ENCODE measurements around the gene CIRBP. TPM values are rescaled to one million over a fixed set of nuclear protein-coding genes. Genes with fewer than 3 reads are reported as not detected.

The CIRBP gene
- total RNA-seq, 1 donor from 2014 or later = 192 TPM

DNA sequence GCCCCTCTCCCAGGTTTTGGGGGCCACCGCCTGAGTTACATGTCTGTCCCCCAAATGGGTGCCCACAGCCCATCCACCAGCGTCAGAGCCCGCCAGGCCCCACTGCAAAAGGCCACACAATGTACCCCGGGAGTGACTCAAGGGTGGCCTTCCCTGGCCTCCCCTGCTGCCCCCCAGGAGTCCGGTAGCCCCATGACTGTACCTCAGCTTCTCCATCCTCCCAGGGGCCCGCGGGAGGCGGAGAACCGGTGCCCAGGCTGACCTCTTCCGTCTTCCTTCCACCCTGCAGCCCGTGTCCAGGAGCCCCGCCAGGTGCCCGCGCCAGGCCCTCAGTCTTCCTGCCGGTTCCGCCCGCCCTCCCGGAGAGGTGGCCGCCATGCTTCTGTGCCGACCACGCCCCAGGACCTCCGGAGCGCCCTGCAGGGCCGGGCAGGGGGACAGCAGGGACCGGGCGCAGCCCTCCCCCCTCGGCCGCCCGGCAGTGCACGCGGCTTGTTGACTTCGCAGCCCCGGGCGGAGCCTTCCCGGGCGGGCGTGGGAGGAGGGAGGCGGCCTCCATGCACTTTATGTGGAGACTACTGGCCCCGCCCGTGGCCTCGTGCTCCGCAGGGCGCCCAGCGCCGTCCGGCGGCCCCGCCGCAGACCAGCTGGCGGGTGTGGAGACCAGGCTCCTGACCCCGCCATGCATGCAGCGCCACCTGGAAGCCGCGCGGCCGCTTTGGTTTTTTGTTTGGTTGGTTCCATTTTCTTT, 41.7 kb upstream of the CIRBP start:
- no peaks in the 10 kb centered on the region for H3K27me3 ChIP-seq
- H3K9me3 ChIP-seq = no peaks in the 10 kb centered on the region
- no peak for DNase-seq (ENCODE audit: extremely low spot score in 2 of 2)
- peaks cover 9% of the 10 kb centered on the region for H3K4me1 ChIP-seq
- TF ChIP-seq CTCF (IDR thresholded peaks at IDR 0.05) (no peak), POLR2A (IDR thresholded peaks at IDR 0.05) (no peak), POLR2AphosphoS5 (IDR thresholded peaks at IDR 0.05; ENCODE audit: insufficient read depth in 1 of 2, low read depth in 1 of 2) (no peak)
- peaks cover 0 to 34% of the 10 kb centered on the region in 2 donors for H3K36me3 ChIP-seq
- intact Hi-C loops (cut with DNase I) = no loop called here
- no peak overlapping the region for H3K27ac ChIP-seq
- no peak overlapping the region for H3K4me3 ChIP-seq

DNA sequence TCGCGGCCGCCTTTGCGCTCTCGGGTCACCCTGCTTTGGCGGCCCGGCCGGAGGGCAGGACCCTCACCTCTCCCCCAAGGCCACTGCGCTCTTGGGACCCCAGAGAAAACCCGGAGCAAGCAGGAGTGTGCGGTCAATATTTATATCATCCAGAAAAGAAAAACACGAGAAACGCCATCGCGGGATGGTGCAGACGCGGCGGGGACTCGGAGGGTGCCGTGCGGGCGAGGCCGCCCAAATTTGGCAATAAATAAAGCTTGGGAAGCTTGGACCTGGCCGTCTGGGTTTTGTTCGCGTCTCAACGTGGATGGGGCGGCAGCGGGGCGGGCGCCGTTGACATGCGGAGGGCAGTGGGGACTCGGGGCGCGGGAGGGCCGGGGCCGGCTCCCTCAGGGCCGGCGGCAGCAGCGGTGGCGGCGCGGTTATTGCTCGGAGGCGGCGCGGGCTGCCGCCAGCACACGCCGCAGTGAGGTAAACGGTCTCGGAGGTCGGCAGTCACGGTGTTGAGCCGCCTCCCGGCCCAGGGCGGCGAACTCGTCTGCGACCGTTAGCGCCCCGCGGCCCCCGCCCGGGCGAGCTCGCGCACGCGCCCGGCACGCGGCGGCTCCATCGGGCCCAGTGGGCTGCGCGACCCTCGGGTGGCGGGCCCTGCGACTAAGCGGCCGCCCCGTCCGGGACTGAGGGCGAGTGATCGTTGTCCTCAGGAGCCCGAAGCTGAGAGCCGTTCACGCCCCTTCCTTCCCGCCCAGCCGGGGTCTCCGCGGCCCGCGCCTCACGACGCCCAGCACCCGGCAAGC, 40.8 kb upstream of the CIRBP start:
- intact Hi-C loops (cut with DNase I) = no loop called here
- no peak for DNase-seq (ENCODE audit: extremely low spot score in 2 of 2)
- Histone ChIP-seq H3K27ac (no peak overlapping the region), H3K9me3 (no peaks in the 10 kb centered on the region), H3K4me1 (peaks cover 18% of the 10 kb centered on the region), H3K4me3 (no peak overlapping the region), H3K27me3 (no peaks in the 10 kb centered on the region), H3K36me3 (peaks cover 0 to 25% of the 10 kb centered on the region in 2 donors)
- no peak for TF ChIP-seq POLR2AphosphoS5 (IDR thresholded peaks at IDR 0.05; ENCODE audit: insufficient read depth in 1 of 2, low read depth in 1 of 2)
- no peak for TF ChIP-seq POLR2A (IDR thresholded peaks at IDR 0.05)
- no peak for TF ChIP-seq CTCF (IDR thresholded peaks at IDR 0.05)

DNA sequence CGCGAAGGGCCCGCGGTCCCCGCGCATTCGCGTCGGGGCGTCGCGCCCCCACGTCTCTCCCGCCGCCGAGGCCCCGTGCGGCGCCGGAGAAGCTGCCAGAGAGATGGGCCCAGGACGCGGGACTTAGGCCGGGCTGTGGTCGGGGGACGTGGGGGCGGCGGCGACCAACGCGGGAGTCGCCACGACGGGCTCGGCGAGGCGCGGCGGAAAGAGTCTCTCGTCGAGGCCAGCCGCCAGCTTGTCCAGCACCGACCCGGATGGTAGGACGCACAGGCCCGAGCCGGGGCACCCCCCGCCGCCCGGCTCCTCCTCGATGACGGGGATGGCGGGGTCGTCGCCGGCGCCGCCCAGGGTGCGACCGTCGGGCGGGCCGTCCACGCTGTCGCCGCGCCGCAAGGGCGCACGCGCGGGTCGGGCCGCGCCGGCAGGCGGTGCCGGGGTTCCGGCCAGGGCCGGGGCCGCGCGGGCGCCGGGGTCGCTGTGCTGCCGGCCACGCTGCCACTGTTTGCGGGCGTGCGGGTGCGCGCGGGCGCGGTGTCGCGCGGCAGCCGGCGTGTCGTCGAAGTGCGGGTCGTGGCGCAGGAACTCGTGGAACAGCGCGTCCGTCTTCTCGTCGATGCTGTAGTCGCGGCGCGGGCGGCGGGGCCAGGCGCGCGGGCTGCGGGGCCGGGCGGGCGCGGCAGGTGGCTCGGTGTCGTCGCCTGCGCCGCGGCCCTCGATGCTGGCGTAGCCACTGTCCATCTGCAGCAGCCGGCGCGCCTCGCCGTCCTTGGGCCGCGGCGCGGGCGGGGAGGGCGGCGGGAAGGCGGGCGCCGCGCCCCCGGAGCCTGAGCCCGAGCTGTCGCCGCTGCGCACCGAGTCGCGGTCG, 39.8 kb upstream of the CIRBP start:
- intact Hi-C loops (cut with DNase I) = no loop called here
- H3K4me3 ChIP-seq = no peak overlapping the region
- no peaks in the 10 kb centered on the region for H3K27me3 ChIP-seq
- DNase-seq (ENCODE audit: extremely low spot score in 2 of 2) = no peak
- no peak overlapping the region for H3K27ac ChIP-seq
- peaks cover 0 to 19% of the 10 kb centered on the region in 2 donors for H3K36me3 ChIP-seq
- TF ChIP-seq CTCF (IDR thresholded peaks at IDR 0.05) (no peak), POLR2AphosphoS5 (IDR thresholded peaks at IDR 0.05; ENCODE audit: insufficient read depth in 1 of 2, low read depth in 1 of 2) (no peak)
- peaks cover 22% of the 10 kb centered on the region for H3K4me1 ChIP-seq
- H3K9me3 ChIP-seq = no peaks in the 10 kb centered on the region

DNA sequence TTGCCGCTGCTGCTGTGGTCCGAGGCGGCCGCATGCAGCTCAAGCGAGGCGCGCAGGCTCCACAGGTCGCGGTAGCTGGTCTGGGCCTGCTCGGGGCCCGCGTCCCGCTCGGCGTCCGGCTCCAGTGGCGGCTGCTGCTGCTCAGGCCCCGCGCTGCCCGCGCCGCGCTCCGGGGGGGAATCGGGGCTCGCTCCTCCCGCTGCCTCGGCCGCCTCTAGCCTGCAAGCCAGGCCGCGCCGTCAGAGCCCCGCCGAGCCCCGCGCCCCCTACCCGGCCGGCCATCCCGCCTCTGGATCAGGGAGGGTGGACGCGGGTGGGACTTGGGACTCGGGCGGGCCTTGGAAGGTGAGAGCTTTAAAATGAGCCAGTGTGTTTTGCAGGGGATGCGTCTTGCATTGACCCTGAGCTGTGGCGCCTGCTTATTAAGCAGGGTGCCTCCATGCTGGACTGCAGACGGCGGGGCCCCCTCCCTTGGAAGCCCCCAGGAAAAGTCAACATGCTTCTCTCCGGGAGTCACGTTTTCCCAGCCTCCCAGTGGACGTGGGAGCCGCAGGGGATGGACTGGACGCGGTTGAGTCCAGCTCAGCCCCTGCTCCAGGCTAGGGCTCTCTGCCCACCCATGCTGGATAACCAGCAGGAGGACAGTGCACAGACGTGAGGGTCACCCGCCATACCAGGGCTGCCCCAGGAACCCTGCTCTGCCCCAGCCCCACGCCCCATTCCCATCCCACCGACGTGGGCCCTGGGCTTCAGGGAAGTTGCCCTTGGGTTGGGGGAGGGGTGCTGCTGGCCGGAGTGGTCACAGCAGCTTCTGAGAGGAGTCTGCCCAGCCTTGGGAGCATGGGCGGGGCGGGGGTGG, 39.0 kb upstream of the CIRBP start:
- Histone ChIP-seq H3K27me3 (no peaks in the 10 kb centered on the region), H3K27ac (no peak overlapping the region), H3K4me1 (peaks cover 22% of the 10 kb centered on the region), H3K9me3 (no peaks in the 10 kb centered on the region), H3K4me3 (no peak overlapping the region), H3K36me3 (peaks cover 0 to 19% of the 10 kb centered on the region in 2 donors)
- no peak for DNase-seq (ENCODE audit: extremely low spot score in 2 of 2)
- TF ChIP-seq POLR2A (IDR thresholded peaks at IDR 0.05) (no peak), POLR2AphosphoS5 (IDR thresholded peaks at IDR 0.05; ENCODE audit: insufficient read depth in 1 of 2, low read depth in 1 of 2) (no peak), CTCF (IDR thresholded peaks at IDR 0.05) (no peak)
- intact Hi-C loops (cut with DNase I) = no loop called here

Data from vagina (tissue), 2 donors.